VCaP (cell line): Measurements from ENCODE around the gene ANAPC10.

ENCODE experiments used
- H3K27ac ChIP-seq: fragments of 450-650 bp; 2 replicates; pipeline ENCODE4 v1.5.1; 2017
- CTCF ChIP-seq: fragments of 450-650 bp; conservative IDR thresholded peaks from 2 replicates; pipeline ENCODE4 v1.5.1; 2017; ENCODE audit warnings: mild to moderate bottlenecking, moderate library complexity

ANAPC10 gene

DNA sequence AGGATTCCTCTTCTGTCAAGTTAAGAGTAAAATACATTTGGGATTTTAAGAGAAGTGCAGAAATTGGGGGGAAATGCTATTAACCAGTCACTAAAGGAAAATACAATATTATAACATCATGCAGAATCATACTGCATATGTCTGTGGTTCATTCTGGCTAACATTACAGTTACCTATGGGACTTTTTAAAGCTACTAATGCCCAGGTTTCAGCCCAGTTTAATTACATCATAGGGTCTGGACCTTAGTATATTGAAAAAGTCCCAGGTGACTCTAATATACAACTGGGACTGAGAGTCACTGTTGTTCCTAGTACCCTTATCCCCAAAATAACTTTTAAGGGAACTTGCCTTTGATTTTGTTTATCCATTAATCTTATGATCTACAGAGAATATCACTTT is 10.1 kb upstream of the ANAPC10 start:
- no peak for TF ChIP-seq CTCF
- no peak overlapping the region for H3K27ac ChIP-seq

- H3K27ac ChIP-seq: no peak overlapping the region
- TF ChIP-seq CTCF: no peak
These were observed 9.1 kb upstream of the ANAPC10 start for GRCh38 chr4:145107126-145107525.

DNA sequence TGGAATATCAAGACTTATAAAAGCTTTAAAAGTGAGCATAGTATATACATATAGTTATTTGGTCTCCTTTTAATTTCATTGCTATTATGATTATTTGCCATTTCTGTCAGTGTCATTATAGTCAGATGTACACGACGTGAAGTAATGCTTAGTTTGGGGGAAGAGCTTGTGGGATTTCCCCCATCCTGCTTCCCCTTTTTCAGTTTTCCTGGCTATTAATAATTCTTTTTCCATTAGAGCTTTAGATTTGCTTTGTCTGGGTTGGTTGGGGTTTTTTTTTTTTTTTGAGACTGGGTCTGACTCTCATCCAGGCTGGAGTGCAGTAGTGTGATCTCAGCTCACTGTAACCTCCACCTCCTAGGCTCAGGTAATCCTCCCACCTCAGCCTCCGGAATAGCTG is 5.5 kb upstream of the ANAPC10 start:
- no peak overlapping the region for H3K27ac ChIP-seq
- TF ChIP-seq CTCF: no peak

GRCh38 chr4:145102619-145103018 is 4.6 kb upstream of the ANAPC10 start:
- H3K27ac ChIP-seq: no peak overlapping the region
- no peak for TF ChIP-seq CTCF

DNA sequence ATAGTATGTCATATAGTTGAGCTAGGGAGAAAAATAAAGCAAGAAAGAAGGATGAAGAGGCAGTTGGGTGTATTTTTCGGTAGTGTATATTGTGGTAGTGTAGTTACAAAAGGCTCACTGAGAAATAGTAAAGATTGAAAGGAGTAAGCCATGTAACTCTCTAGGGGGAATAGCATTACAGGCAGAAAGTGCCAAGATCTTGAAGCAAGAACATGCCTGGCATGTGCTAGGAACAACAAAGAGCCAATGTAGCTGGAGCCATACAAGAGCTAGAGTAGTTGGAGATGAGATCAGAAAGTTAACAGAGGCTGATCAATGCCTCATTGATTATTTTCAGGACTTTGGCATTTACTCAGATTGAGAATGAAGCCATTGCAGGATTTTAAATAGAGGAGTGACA is 3.1 kb upstream of the ANAPC10 start:
- TF ChIP-seq CTCF: no peak
- H3K27ac ChIP-seq: no peak overlapping the region

DNA sequence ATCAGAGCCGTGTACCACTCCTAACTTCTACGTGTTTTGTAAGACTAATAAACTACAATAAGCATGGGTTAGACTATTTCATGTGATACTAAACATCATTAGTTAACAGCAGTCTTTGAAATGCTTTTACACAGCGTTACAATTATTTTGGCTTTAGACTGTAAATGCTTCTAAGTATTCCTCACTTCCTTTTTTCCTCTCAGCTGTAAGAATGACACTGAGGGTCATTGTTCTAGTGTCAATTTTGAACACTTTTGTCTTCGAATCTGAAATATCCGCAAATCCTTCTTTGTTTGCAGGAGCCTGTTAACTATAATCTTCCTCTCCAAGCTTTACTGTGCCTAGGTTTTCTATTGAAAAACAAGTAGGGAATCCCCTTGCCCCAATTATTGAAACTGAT is 1.7 kb upstream of the ANAPC10 start:
- H3K27ac ChIP-seq: peak overlapping the region; percentile 86; the same call in 1 of the 2 replicates
- no peak for TF ChIP-seq CTCF

GRCh38 chr4:145098675-145099037 is 660 bp upstream of the ANAPC10 start:
- H3K27ac ChIP-seq: peak overlapping the region; percentile 86
- TF ChIP-seq CTCF: no peak

DNA sequence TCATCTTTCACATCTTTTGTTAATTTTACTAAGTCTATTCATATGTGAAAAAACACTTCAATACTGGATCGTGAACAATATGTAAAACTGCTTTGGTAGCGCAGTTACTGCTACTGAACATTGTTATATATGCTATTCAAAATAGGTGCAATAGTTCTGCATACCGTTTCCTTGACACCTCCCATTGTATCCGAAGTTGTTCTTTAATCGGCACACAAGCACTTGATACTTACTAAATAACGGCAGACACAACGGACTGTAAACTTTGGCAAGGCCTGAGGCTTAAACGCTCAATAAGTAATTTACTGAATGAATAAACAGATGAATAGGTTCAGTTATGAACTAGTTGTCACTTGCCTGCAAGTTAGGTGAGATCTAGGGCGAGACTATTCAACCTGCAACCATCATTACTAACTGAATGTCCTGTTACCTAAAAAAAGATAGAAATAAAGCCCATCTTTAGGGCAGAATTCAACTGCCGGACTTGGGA is 620 bp downstream of the ANAPC10 start:
- peak overlapping the region; percentile 86 for H3K27ac ChIP-seq
- no peak; the same call in 1 of the 2 replicates for TF ChIP-seq CTCF
